Measurements from ENCODE around the gene FBLN1.

FBLN1 gene

DNA sequence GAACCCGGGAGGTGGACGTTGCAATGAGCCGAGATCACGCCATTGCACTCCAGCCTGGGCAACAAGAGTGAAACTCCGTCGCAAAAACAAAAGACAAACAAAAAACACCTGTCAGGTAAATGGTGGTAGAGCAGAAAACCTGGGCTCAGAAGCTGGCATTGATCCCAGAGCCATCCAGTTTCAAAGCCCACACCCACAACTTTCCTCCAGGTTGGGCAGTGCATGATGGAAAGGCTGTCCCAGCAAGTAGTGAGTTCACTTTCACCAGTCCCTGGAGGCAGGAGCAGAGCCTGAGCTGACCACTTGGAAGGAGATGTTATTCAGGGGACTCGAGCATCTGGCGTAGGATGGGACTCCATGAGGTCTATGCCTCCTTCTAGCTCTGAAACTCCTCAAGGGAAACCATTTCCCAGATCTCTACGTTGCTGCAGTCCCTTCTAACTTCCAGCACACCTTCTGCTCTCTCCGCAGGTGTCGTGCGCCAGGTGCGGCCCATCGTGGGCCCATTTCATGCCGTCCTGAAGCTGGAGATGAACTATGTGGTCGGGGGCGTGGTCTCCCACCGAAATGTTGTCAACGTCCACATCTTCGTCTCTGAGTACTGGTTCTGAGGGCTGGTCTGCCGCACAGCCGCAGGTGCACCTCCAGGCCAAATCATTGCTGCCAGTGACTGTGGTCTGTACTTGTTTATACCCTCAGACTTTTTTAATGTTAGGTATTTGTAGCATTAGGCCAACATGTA is 97.3 kb downstream of the FBLN1 start:
- Histone ChIP-seq H2AFZ (ENCODE audit: low read length) (no peak overlapping the region), H3K9ac (ENCODE audit: low read length) (no peak overlapping the region), H3K27ac (ENCODE audit: low read depth, low read length, poor library complexity, severe bottlenecking) (no peak overlapping the region), H3K4me1 (ENCODE audit: insufficient read depth, low read length, severe bottlenecking) (peaks cover 16% of the 10 kb centered on the region), H3K27me3 (ENCODE audit: insufficient read depth, low read length) (no peaks in the 10 kb centered on the region), H3K4me2 (ENCODE audit: low read length) (no peak overlapping the region), H3K4me3 (ENCODE audit: low read depth, low read length, poor library complexity, severe bottlenecking) (no peak overlapping the region), H4K20me1 (ENCODE audit: insufficient read depth, low read length) (no peaks in the 10 kb centered on the region), H3K79me2 (ENCODE audit: insufficient read depth, low read length) (no peaks in the 10 kb centered on the region), H3K9me3 (ENCODE audit: low read length) (no peaks in the 10 kb centered on the region), H3K36me3 (ENCODE audit: insufficient read depth, low read length) (no peaks in the 10 kb centered on the region), H3F3A (ENCODE audit: insufficient read depth, low read length) (no peaks in the 10 kb centered on the region), H3K9me2 (ENCODE audit: low read depth, low read length) (no peaks in the 10 kb centered on the region)
- TF ChIP-seq, protein P1, sequence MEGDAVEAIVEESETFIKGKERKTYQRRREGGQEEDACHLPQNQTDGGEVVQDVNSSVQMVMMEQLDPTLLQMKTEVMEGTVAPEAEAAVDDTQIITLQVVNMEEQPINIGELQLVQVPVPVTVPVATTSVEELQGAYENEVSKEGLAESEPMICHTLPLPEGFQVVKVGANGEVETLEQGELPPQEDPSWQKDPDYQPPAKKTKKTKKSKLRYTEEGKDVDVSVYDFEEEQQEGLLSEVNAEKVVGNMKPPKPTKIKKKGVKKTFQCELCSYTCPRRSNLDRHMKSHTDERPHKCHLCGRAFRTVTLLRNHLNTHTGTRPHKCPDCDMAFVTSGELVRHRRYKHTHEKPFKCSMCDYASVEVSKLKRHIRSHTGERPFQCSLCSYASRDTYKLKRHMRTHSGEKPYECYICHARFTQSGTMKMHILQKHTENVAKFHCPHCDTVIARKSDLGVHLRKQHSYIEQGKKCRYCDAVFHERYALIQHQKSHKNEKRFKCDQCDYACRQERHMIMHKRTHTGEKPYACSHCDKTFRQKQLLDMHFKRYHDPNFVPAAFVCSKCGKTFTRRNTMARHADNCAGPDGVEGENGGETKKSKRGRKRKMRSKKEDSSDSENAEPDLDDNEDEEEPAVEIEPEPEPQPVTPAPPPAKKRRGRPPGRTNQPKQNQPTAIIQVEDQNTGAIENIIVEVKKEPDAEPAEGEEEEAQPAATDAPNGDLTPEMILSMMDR (IDR thresholded peaks at IDR 0.05; ENCODE audit: low read length): no peak
- TF ChIP-seq EZH2 (IDR thresholded peaks at IDR 0.05; ENCODE audit: borderline replicate concordance, low read length): no peak

DNA sequence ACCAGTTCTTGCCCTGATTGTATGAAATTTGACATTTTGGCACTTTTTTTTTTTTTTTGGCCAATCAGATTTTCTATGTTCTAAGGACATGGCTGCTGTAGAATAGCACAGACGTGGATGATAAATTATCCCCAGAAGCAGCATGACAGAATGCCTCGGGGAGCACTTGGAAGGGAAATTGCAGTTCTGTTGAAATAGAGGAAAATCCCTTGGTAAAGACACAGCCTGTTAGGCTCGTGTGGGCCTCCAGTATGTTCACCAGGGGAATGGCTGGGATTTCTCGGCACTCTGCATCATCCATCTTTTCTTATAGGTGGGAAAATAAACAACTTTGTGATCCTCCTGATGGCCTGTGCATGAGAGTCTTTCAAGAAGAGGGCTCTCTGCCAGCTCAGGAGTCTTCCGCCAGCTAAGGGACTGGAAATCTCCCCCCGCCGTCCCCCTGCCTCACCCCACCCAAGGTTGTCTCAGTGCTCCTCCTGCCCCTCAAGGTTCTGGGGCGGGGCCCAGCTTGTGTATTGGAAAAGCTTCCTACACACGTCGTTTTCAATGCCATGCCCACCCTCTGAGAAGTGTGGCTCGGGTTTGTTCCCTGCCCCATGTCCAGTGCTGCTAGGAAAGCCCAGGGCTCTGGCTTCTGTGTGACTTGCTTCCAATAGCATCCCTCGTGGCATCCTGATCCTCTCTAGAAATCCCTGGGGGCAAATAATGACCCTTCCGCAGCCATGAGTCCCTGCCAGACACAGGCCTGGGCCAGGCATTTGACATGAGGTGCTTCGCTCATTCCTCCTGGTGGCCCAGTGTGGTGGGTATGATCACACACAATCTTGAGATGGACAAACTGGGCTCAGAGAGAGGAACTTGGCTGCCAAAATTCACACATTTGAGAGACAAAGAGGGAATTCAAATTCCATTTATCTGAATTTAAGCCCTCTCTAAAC is 98.4 kb downstream of the FBLN1 start:
- Histone ChIP-seq H3K4me3 (ENCODE audit: low read depth, low read length, poor library complexity, severe bottlenecking) (no peak overlapping the region), H3K79me2 (ENCODE audit: insufficient read depth, low read length) (no peaks in the 10 kb centered on the region), H3K9ac (ENCODE audit: low read length) (no peak overlapping the region), H3K9me2 (ENCODE audit: low read depth, low read length) (no peaks in the 10 kb centered on the region), H4K20me1 (ENCODE audit: insufficient read depth, low read length) (no peaks in the 10 kb centered on the region), H3F3A (ENCODE audit: insufficient read depth, low read length) (no peaks in the 10 kb centered on the region), H3K4me2 (ENCODE audit: low read length) (no peak overlapping the region), H3K27ac (ENCODE audit: low read depth, low read length, poor library complexity, severe bottlenecking) (no peak overlapping the region), H3K9me3 (ENCODE audit: low read length) (no peaks in the 10 kb centered on the region), H3K36me3 (ENCODE audit: insufficient read depth, low read length) (no peaks in the 10 kb centered on the region), H3K27me3 (ENCODE audit: insufficient read depth, low read length) (no peaks in the 10 kb centered on the region), H3K4me1 (ENCODE audit: insufficient read depth, low read length, severe bottlenecking) (peaks cover 16% of the 10 kb centered on the region), H2AFZ (ENCODE audit: low read length) (no peak overlapping the region)
- no peak for TF ChIP-seq EZH2 (IDR thresholded peaks at IDR 0.05; ENCODE audit: borderline replicate concordance, low read length)
- TF ChIP-seq, protein P1 (IDR thresholded peaks at IDR 0.05; ENCODE audit: low read length): no peak

DNA sequence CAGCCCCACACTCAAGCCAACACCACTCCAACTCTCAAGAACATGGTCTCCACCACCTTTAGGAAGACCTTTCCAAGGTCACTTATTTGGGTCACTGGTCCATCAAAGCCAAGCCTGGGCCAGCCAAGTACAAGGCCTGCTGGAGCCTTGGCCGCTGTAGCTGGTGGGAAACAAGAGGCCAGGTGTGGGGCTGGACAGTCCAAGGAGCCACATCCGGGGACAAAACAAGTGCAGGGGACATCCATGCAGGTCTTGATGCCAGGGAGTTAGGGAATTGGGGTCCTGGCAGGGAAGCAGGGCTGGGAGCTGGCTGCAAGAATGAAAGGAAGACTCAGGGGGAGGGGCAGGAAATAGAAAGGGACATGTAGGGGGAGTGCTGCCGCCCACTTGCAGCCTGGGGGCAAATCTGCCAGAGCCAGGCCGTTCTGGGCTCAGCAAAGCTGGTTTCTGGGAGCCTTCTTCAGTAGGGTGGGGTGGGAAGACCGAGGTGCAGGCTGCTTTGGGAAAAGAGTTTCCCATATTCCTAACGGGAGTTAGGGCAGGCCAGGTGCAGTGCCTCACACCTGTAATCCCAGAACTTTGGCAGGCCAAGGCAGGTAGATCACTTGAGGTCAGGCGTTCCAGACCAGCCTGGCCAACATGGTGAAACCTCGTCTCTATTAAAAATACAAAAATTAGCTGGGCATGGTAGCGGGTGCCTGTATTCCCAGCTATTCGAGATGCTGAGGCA is 99.5 kb downstream of the FBLN1 start:
- Histone ChIP-seq H3K79me2 (ENCODE audit: insufficient read depth, low read length) (no peaks in the 10 kb centered on the region), H2AFZ (ENCODE audit: low read length) (no peak overlapping the region), H3K9me3 (ENCODE audit: low read length) (no peaks in the 10 kb centered on the region), H3K27me3 (ENCODE audit: insufficient read depth, low read length) (no peaks in the 10 kb centered on the region), H3K9ac (ENCODE audit: low read length) (no peak overlapping the region), H4K20me1 (ENCODE audit: insufficient read depth, low read length) (no peaks in the 10 kb centered on the region), H3K9me2 (ENCODE audit: low read depth, low read length) (no peaks in the 10 kb centered on the region), H3K36me3 (ENCODE audit: insufficient read depth, low read length) (no peaks in the 10 kb centered on the region), H3K27ac (ENCODE audit: low read depth, low read length, poor library complexity, severe bottlenecking) (no peak overlapping the region), H3F3A (ENCODE audit: insufficient read depth, low read length) (no peaks in the 10 kb centered on the region), H3K4me1 (ENCODE audit: insufficient read depth, low read length, severe bottlenecking) (peaks cover 16% of the 10 kb centered on the region), H3K4me2 (ENCODE audit: low read length) (no peak overlapping the region), H3K4me3 (ENCODE audit: low read depth, low read length, poor library complexity, severe bottlenecking) (no peak overlapping the region)
- TF ChIP-seq, protein P1 (IDR thresholded peaks at IDR 0.05; ENCODE audit: low read length): no peak
- TF ChIP-seq EZH2 (IDR thresholded peaks at IDR 0.05; ENCODE audit: borderline replicate concordance, low read length): no peak

Data from OCI-LY1 (cell line).